Measurements from ENCODE around the gene DNAJB6. TPM values are rescaled to one million over a fixed set of nuclear protein-coding genes. Genes with fewer than 3 reads are reported as not detected.

DNAJB6 gene
- total RNA-seq, 1 experiment from 2014 or later, result 108 TPM

- POLR2A ChIA-PET, result no interaction called here
Observed at GRCh38 chr7:157405501-157405900, 68.7 kb downstream of the DNAJB6 start.

DNA sequence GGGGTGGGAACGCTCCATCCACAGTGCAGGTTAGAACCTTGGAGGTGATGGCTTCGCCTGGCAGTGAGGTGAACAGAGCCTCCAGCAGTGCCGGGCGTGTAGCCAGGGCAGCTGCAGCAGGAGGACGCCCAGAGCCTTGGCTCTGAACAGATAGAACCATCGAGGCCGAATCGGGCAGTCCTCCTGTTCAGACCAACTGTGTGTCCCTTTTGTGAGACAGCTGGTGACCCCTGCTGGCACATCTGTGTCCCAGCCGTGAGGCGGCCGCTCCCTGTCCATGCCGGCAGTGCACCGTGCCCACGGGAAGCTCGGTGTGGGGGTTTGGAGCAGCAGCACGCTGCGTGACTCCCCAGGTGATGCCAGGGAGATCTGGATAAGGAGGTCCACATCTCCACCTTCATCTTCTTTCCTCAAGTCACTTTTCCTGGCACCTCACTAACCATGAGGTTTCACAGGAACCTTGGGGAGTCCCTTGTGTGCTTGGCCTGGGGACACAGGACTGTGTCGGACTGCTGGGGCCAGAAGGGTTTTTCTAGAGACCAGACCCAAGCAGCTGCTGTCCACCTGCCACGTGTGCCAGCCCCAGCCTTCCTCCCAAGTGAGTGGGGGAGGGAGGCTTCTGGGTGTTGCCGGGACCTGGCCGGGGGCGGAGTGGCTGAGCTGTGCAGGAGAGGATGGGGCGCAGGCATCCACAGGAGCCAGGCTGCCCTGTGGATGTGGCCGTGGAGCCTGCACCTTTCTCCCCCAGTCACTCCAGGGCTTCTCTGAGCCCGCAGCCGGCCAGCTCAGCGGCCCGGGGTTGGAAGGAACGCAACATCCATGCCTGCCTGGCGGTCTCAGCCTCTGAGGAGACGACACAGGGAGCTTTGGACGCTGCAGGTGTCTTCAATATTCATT, 69.4 kb downstream of the DNAJB6 start:
- Histone ChIP-seq H3K27me3 (replicated peaks; ENCODE audit: control insufficient read depth, insufficient read depth, low read length) (no peaks in the 10 kb centered on the region), H3K4me3 (ENCODE audit: low read depth, low read length) (no peak overlapping the region), H3K36me3 (ENCODE audit: control insufficient read depth, insufficient read depth, low read length) (no peaks in the 10 kb centered on the region), H3K9me3 (no peaks in the 10 kb centered on the region), H3K4me1 (no peaks in the 10 kb centered on the region; the same call in 1 of the 2 replicates)
- Mint-ChIP-seq H3K27ac (ENCODE audit: unreplicated experiment) (no peak overlapping the region), H3K36me3 (ENCODE audit: insufficient read depth, unreplicated experiment) (peaks cover 55% of the 10 kb centered on the region), H3K4me3 (ENCODE audit: unreplicated experiment) (no peak overlapping the region), H3K9me3 (ENCODE audit: unreplicated experiment) (no peaks in the 10 kb centered on the region), H3K27me3 (ENCODE audit: insufficient read depth, unreplicated experiment) (no peaks in the 10 kb centered on the region), H3K4me1 (ENCODE audit: low read depth, unreplicated experiment) (peaks cover 6% of the 10 kb centered on the region)
- ChIA-PET CTCF (interaction anchor here (1.1 kb wide), 1 partner anchor 9 kb away, joined by 5 read pairs; no protein-coding TSS in a partner anchor), POLR2A (no interaction called here)
- no TSS peak for BruUV-seq (replicated peaks)
- no peak for DNase-seq
- TF ChIP-seq, protein P1, sequence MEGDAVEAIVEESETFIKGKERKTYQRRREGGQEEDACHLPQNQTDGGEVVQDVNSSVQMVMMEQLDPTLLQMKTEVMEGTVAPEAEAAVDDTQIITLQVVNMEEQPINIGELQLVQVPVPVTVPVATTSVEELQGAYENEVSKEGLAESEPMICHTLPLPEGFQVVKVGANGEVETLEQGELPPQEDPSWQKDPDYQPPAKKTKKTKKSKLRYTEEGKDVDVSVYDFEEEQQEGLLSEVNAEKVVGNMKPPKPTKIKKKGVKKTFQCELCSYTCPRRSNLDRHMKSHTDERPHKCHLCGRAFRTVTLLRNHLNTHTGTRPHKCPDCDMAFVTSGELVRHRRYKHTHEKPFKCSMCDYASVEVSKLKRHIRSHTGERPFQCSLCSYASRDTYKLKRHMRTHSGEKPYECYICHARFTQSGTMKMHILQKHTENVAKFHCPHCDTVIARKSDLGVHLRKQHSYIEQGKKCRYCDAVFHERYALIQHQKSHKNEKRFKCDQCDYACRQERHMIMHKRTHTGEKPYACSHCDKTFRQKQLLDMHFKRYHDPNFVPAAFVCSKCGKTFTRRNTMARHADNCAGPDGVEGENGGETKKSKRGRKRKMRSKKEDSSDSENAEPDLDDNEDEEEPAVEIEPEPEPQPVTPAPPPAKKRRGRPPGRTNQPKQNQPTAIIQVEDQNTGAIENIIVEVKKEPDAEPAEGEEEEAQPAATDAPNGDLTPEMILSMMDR (IDR thresholded peaks at IDR 0.05; ENCODE audit: insufficient read depth in 1 of 2, low read depth in 1 of 2, low read length in 1 of 2, severe bottlenecking in 1 of 2, unreplicated experiment in 1 of 2), result no peak
- intact Hi-C loops (cut with micrococcal nuclease; ENCODE audit: unreplicated experiment), result no loop called here

More at GRCh38 chr7:157405501-157405900, 68.7 kb downstream of the DNAJB6 start:
- Histone ChIP-seq H3K27me3 (replicated peaks; ENCODE audit: control insufficient read depth, insufficient read depth, low read length) (no peaks in the 10 kb centered on the region), H3K4me3 (ENCODE audit: low read depth, low read length) (no peak overlapping the region), H3K4me1 (no peaks in the 10 kb centered on the region; the same call in 1 of the 2 replicates), H3K36me3 (ENCODE audit: control insufficient read depth, insufficient read depth, low read length) (no peaks in the 10 kb centered on the region), H3K9me3 (no peaks in the 10 kb centered on the region)
- TF ChIP-seq, protein P1 (IDR thresholded peaks at IDR 0.05; ENCODE audit: insufficient read depth in 1 of 2, low read depth in 1 of 2, low read length in 1 of 2, severe bottlenecking in 1 of 2, unreplicated experiment in 1 of 2), result no peak
- CTCF ChIA-PET, result no interaction called here
- Mint-ChIP-seq H3K27me3 (ENCODE audit: insufficient read depth, unreplicated experiment) (no peaks in the 10 kb centered on the region), H3K4me1 (ENCODE audit: low read depth, unreplicated experiment) (peaks cover 7% of the 10 kb centered on the region), H3K27ac (ENCODE audit: unreplicated experiment) (no peak overlapping the region), H3K9me3 (ENCODE audit: unreplicated experiment) (no peaks in the 10 kb centered on the region), H3K4me3 (ENCODE audit: unreplicated experiment) (no peak overlapping the region), H3K36me3 (ENCODE audit: insufficient read depth, unreplicated experiment) (peaks cover 60% of the 10 kb centered on the region)
- BruUV-seq (replicated peaks), result no TSS peak
- intact Hi-C loops (cut with micrococcal nuclease; ENCODE audit: unreplicated experiment), result no loop called here
- no peak for DNase-seq

DNA sequence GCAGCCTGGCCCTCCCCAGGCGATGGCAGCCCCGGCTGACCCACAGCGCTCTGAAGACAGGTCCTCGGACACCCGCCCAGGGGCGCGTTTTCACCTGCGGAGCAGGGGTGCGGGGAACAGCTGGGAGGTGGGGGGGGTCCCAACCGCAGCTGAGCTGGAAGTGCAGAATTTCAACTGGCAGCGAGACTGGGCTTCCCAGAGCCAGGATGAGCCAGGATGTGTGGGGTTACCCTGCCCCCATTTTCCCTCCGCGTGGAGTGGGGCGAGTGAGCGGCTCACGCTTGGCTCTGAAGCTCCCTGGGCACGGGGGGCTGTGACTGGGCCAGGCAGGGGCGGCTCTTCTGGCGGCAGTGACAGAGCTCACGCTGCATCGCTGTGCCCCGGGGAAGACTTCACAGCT, 70.2 kb downstream of the DNAJB6 start:
- H3K27ac Mint-ChIP-seq (ENCODE audit: unreplicated experiment), result no peak overlapping the region
- H3K4me3 ChIP-seq (ENCODE audit: low read depth, low read length), result no peak overlapping the region
- H3K27me3 Mint-ChIP-seq (ENCODE audit: insufficient read depth, unreplicated experiment), result no peaks in the 10 kb centered on the region
- no peaks in the 10 kb centered on the region for H3K36me3 ChIP-seq (ENCODE audit: control insufficient read depth, insufficient read depth, low read length)
- intact Hi-C loops (cut with micrococcal nuclease; ENCODE audit: unreplicated experiment), result no loop called here
- BruUV-seq (replicated peaks), result no TSS peak
- TF ChIP-seq, protein P1 (IDR thresholded peaks at IDR 0.05; ENCODE audit: insufficient read depth in 1 of 2, low read depth in 1 of 2, low read length in 1 of 2, severe bottlenecking in 1 of 2, unreplicated experiment in 1 of 2), result no peak
- ChIA-PET POLR2A (no interaction called here), CTCF (interaction anchor here (1.1 kb wide), 1 partner anchor 10 kb away, joined by 5 read pairs; no protein-coding TSS in a partner anchor)
- no peaks in the 10 kb centered on the region for H3K9me3 Mint-ChIP-seq (ENCODE audit: unreplicated experiment)
- DNase-seq, result no peak
- peaks cover 47% of the 10 kb centered on the region for H3K36me3 Mint-ChIP-seq (ENCODE audit: insufficient read depth, unreplicated experiment)
- H3K27me3 ChIP-seq (replicated peaks; ENCODE audit: control insufficient read depth, insufficient read depth, low read length), result no peaks in the 10 kb centered on the region
- H3K9me3 ChIP-seq, result no peaks in the 10 kb centered on the region
- H3K4me3 Mint-ChIP-seq (ENCODE audit: unreplicated experiment), result no peak overlapping the region
- no peaks in the 10 kb centered on the region; the same call in 1 of the 2 replicates for H3K4me1 ChIP-seq
- H3K4me1 Mint-ChIP-seq (ENCODE audit: low read depth, unreplicated experiment), result no peaks in the 10 kb centered on the region

Data from Caco-2 (cell line).